HepG2 (cell line): ENCODE measurements around the gene IFNAR1. TPM values are rescaled to one million over a fixed set of nuclear protein-coding genes. Genes with fewer than 3 reads are reported as not detected.

Experiments
- CREB1 ChIP-seq, 2 experiments: fragments of 450-650 bp in 1 of 2; IDR thresholded peaks; 2 replicates each; pipeline ENCODE4 v1.6.1; 2016 to 2017; ENCODE audit warnings: control low read depth in 1 of 2, mild to moderate bottlenecking in 1 of 2, missing compliant biosample characterization in 1 of 2, missing genetic modification characterization in 1 of 2
- DNMT1 ChIP-seq: sonication (generic); formaldehyde crosslinking; IDR thresholded peaks from 2 replicates; pipeline ENCODE4 v1.5.1; 2020; ENCODE audit warnings: mild to moderate bottlenecking, missing genetic modification reagents
- FOXK2 ChIP-seq: fragments of 450-650 bp; IDR thresholded peaks from 2 replicates; pipeline ENCODE4 v1.6.1; 2016
- GATAD2A ChIP-seq: IDR thresholded peaks from 2 replicates; pipeline ENCODE4 v1.6.1; 2016
- MBNL3 ChIP-seq: fragments of 250-450 bp; sonication (Bioruptor Pico); conservative IDR thresholded peaks from 2 replicates; pipeline ENCODE4 v1.8.0; 2022; ENCODE audit warnings: mild to moderate bottlenecking, inconsistent platforms
- NFATC3 ChIP-seq: sonication (generic); formaldehyde crosslinking; IDR thresholded peaks from 2 replicates; pipeline ENCODE4 v1.5.1; 2020; ENCODE audit warnings: mild to moderate bottlenecking, missing genetic modification reagents
- RARA ChIP-seq: IDR thresholded peaks from 2 replicates; pipeline ENCODE4 v1.6.1; 2016; ENCODE audit warnings: missing genetic modification reagents, missing compliant biosample characterization
- STAG1 ChIP-seq: sonication (generic); formaldehyde crosslinking; IDR thresholded peaks from 2 replicates; pipeline ENCODE4 v1.4.0; 2020; ENCODE audit warnings: missing genetic modification reagents
- TAF1 ChIP-seq: sonication (generic); formaldehyde crosslinking; IDR thresholded peaks from 2 replicates; pipeline ENCODE4 v1.4.0; 2020; ENCODE audit warnings: missing genetic modification reagents
- ZBTB7B ChIP-seq: sonication (generic); formaldehyde crosslinking; IDR thresholded peaks from 2 replicates; pipeline ENCODE4 v1.4.0; 2020; ENCODE audit warnings: missing genetic modification reagents
- ZNF30 ChIP-seq: sonication (generic); formaldehyde crosslinking; IDR thresholded peaks from 2 replicates; pipeline ENCODE4 v1.5.0; 2020; ENCODE audit warnings: mild to moderate bottlenecking, missing genetic modification reagents
- ZNF33A ChIP-seq: sonication (generic); formaldehyde crosslinking; IDR thresholded peaks from 2 replicates; pipeline ENCODE4 v1.5.1; 2020; ENCODE audit warnings: missing genetic modification reagents, mild to moderate bottlenecking, moderate library complexity, borderline replicate concordance
- ZNF431 ChIP-seq: sonication (generic); formaldehyde crosslinking; IDR thresholded peaks from 2 replicates; pipeline ENCODE4 v1.9.0; 2022; ENCODE audit warnings: missing genetic modification reagents, low read depth, mild to moderate bottlenecking, borderline replicate concordance
- ZNF564 ChIP-seq: sonication (generic); formaldehyde crosslinking; IDR thresholded peaks from 2 replicates; pipeline ENCODE4 v1.8.1; 2023; ENCODE audit warnings: mild to moderate bottlenecking, missing genetic modification reagents
- ZNF768 ChIP-seq: sonication (generic); formaldehyde crosslinking; IDR thresholded peaks from 2 replicates; pipeline ENCODE4 v1.4.0; 2020; ENCODE audit warnings: missing genetic modification reagents
- ZSCAN12 ChIP-seq: sonication (generic); formaldehyde crosslinking; IDR thresholded peaks from 2 replicates; pipeline ENCODE4 v1.9.0; 2021; ENCODE audit warnings: mild to moderate bottlenecking, missing genetic modification reagents
- ZSCAN31 ChIP-seq: sonication (generic); formaldehyde crosslinking; IDR thresholded peaks from 2 replicates; pipeline ENCODE4 v1.5.0; 2020; ENCODE audit warnings: low read depth, mild to moderate bottlenecking, missing genetic modification reagents
- polyA plus RNA-seq, 8 experiments: library from polyadenylated mRNA; depleted of rRNA in 3 of 8; stranded (reverse) in 7 of 8; unstranded in 1 of 8; fragments of >200 nt; fragmentation: Illumina TruSeq in 4 of 8; extraction: Trizol in 4 of 8; gene quantifications; 2 replicates each; pipeline versions ENCODE4 v1.2.1 to v1.2.3, GENCODE V29; 2011 to 2016; ENCODE audit warnings: low read depth in 4 of 8, missing spikeins in 1 of 8, mixed read lengths in 1 of 8; ENCODE audit not compliant: insufficient read depth in 1 of 8
- total RNA-seq, 5 experiments: library from RNA; depleted of rRNA; stranded (reverse); fragments of >200 nt; fragmentation: Illumina TruSeq; extraction: Trizol; gene quantifications; 2 replicates each; pipeline ENCODE4 v1.2.3, GENCODE V29; 2016; ENCODE audit warnings: low read depth in 1 of 5
- TF ChIP-seq, protein P1 (sequence below): sonication (generic); formaldehyde crosslinking; IDR thresholded peaks from 2 replicates; pipeline ENCODE4 v1.5.0; 2020; ENCODE audit warnings: missing genetic modification reagents
- TF ChIP-seq, protein P2 (sequence below): IDR thresholded peaks from 2 replicates; pipeline ENCODE4 v1.6.1; 2012; ENCODE audit warnings: low read depth, low read length, improper control_type of control experiment
- TF ChIP-seq, protein P3 (sequence below): sonication (generic); formaldehyde crosslinking; IDR thresholded peaks from 2 replicates; pipeline ENCODE4 v1.5.0; 2020; ENCODE audit warnings: missing genetic modification reagents, mild to moderate bottlenecking, borderline replicate concordance
- TF ChIP-seq, protein P4 (sequence below): sonication (generic); formaldehyde crosslinking; IDR thresholded peaks from 2 replicates; pipeline ENCODE4 v1.4.0; 2020; ENCODE audit warnings: missing genetic modification reagents
- TF ChIP-seq, protein P5 (sequence below): IDR thresholded peaks from 2 replicates; pipeline ENCODE4 v1.6.1; 2018; ENCODE audit warnings: missing genetic modification reagents
- TF ChIP-seq, protein P6 (sequence below), 2 experiments: fragments of 450-650 bp in 1 of 2; sonication (generic) in 1 of 2; formaldehyde crosslinking; IDR thresholded peaks; 2 replicates each; pipeline versions ENCODE4 v1.5.0 to v1.8.0; 2020 to 2022; ENCODE audit warnings: mild to moderate bottlenecking in 1 of 2, missing genetic modification reagents in 1 of 2
- TF ChIP-seq, protein P7 (sequence below): sonication (generic); formaldehyde crosslinking; IDR thresholded peaks from 2 replicates; pipeline ENCODE4 v1.5.1; 2020; ENCODE audit warnings: missing genetic modification reagents, mild to moderate bottlenecking, borderline replicate concordance

IFNAR1 gene
- total and polyA plus RNA-seq, 2 of the 13 experiments (the other 11 are each of a cell fraction or from before 2014, with no cell fraction given) = 6.7 to 9.3 TPM

DNA sequence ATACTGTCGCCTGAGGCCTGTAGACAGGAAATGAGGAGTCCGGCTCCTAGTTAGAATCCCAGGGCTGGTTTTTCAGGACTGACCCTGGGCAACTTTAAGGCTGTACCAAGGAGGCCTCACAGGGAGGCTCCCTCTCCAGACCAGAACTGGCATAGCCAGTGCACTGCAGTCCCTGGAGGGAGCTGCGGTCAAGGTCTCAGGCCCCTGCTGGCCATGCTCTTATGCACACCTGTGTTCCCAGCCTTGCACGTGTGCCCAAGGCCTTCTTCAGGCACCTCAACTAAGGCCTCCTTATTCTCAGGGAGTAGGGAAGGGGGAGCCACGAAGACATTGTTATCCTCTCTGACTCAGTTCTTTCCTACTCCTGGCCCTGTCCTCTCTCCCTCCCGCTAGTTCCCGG is 22.0 kb upstream of the IFNAR1 start (continued):
- TF ChIP-seq, protein P1, sequence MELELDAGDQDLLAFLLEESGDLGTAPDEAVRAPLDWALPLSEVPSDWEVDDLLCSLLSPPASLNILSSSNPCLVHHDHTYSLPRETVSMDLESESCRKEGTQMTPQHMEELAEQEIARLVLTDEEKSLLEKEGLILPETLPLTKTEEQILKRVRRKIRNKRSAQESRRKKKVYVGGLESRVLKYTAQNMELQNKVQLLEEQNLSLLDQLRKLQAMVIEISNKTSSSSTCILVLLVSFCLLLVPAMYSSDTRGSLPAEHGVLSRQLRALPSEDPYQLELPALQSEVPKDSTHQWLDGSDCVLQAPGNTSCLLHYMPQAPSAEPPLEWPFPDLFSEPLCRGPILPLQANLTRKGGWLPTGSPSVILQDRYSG (CRISPR knock-in tag) = no peak
- TF ChIP-seq ZNF431 (CRISPR knock-in tag) = peak; percentile 59; the same call in 1 of the 2 replicates
- TF ChIP-seq, protein P2, sequence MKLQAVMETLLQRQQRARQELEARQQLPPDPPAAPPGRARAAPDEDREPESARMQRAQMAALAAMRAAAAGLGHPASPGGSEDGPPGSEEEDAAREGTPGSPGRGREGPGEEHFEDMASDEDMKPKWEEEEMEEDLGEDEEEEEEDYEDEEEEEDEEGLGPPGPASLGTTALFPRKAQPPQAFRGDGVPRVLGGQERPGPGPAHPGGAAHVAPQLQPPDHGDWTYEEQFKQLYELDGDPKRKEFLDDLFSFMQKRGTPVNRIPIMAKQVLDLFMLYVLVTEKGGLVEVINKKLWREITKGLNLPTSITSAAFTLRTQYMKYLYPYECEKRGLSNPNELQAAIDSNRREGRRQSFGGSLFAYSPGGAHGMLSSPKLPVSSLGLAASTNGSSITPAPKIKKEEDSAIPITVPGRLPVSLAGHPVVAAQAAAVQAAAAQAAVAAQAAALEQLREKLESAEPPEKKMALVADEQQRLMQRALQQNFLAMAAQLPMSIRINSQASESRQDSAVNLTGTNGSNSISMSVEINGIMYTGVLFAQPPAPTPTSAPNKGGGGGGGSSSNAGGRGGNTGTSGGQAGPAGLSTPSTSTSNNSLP = no peak
- TF ChIP-seq DNMT1 (CRISPR knock-in tag) = no peak
- peak; percentile 15; the same call in 1 of the 2 replicates for TF ChIP-seq RARA (CRISPR knock-in tag)
- TF ChIP-seq FOXK2 = no peak
- no peak for TF ChIP-seq ZNF33A
- no peak for TF ChIP-seq NFATC3 (CRISPR knock-in tag)
- TF ChIP-seq ZBTB7B (CRISPR knock-in tag) = no peak
- no peak for TF ChIP-seq GATAD2A (CRISPR knock-in tag)
- peak; percentile 42; the same call in 1 of the 2 replicates for TF ChIP-seq ZNF768 (CRISPR knock-in tag)
- no peak for TF ChIP-seq ZNF30
- TF ChIP-seq, protein P3, sequence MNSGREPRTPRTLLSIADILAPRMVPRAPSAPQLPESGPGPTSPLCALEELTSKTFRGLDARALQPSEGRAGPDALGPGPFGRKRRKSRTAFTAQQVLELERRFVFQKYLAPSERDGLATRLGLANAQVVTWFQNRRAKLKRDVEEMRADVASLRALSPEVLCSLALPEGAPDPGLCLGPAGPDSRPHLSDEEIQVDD = no peak
- TF ChIP-seq, protein P4, sequence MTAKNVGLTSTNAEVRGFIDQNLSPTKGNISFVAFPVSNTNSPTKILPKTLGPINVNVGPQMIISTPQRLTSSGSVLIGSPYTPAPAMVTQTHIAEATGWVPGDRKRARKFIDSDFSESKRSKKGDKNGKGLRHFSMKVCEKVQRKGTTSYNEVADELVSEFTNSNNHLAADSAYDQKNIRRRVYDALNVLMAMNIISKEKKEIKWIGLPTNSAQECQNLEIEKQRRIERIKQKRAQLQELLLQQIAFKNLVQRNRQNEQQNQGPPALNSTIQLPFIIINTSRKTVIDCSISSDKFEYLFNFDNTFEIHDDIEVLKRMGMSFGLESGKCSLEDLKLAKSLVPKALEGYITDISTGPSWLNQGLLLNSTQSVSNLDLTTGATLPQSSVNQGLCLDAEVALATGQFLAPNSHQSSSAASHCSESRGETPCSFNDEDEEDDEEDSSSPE (CRISPR knock-in tag) = no peak; the same call in 1 of the 2 replicates
- TF ChIP-seq ZSCAN12 (CRISPR knock-in tag) = no peak
- TF ChIP-seq, protein P5, sequence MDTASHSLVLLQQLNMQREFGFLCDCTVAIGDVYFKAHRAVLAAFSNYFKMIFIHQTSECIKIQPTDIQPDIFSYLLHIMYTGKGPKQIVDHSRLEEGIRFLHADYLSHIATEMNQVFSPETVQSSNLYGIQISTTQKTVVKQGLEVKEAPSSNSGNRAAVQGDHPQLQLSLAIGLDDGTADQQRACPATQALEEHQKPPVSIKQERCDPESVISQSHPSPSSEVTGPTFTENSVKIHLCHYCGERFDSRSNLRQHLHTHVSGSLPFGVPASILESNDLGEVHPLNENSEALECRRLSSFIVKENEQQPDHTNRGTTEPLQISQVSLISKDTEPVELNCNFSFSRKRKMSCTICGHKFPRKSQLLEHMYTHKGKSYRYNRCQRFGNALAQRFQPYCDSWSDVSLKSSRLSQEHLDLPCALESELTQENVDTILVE (CRISPR knock-in tag) = no peak
- TF ChIP-seq, protein P6, sequence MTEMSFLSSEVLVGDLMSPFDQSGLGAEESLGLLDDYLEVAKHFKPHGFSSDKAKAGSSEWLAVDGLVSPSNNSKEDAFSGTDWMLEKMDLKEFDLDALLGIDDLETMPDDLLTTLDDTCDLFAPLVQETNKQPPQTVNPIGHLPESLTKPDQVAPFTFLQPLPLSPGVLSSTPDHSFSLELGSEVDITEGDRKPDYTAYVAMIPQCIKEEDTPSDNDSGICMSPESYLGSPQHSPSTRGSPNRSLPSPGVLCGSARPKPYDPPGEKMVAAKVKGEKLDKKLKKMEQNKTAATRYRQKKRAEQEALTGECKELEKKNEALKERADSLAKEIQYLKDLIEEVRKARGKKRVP (CRISPR knock-in tag; IDR thresholded peaks at IDR 0.05) = no peak
- TF ChIP-seq MBNL3 = no peak
- peak; percentile 48 for TF ChIP-seq STAG1 (CRISPR knock-in tag)
- no peak for TF ChIP-seq ZSCAN31 (CRISPR knock-in tag)
- no peak for TF ChIP-seq ZNF564 (CRISPR knock-in tag)
- TF ChIP-seq, protein P7, sequence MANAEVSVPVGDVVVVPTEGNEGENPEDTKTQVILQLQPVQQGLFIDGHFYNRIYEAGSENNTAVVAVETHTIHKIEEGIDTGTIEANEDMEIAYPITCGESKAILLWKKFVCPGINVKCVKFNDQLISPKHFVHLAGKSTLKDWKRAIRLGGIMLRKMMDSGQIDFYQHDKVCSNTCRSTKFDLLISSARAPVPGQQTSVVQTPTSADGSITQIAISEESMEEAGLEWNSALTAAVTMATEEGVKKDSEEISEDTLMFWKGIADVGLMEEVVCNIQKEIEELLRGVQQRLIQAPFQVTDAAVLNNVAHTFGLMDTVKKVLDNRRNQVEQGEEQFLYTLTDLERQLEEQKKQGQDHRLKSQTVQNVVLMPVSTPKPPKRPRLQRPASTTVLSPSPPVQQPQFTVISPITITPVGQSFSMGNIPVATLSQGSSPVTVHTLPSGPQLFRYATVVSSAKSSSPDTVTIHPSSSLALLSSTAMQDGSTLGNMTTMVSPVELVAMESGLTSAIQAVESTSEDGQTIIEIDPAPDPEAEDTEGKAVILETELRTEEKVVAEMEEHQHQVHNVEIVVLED (CRISPR knock-in tag) = no peak
- TF ChIP-seq TAF1 = no peak
- TF ChIP-seq CREB1 (IDR thresholded peaks at IDR 0.05) = no peak
- TF ChIP-seq CREB1 (CRISPR knock-in tag; IDR thresholded peaks at IDR 0.05) = no peak
